Measurements from ENCODE around the gene EPOP.
"Not testable (repeated sequence)": the region's sequence is repeated elsewhere in the genome, so short reads cannot be mapped to it uniquely, and the experiment has no call there.

GRCh38 chr17:38624782-38625355, 49.9 kb downstream of the EPOP start:
- TF ChIP-seq TEAD4 (CRISPR knock-in tag; IDR thresholded peaks at IDR 0.05); CREB1 (CRISPR knock-in tag; IDR thresholded peaks at IDR 0.05); ZBTB43 (CRISPR knock-in tag; IDR thresholded peaks at IDR 0.05); OVOL2 (CRISPR knock-in tag; IDR thresholded peaks at IDR 0.05; ENCODE audit: borderline replicate concordance); CREM (CRISPR knock-in tag; IDR thresholded peaks at IDR 0.05); ZBTB21 (CRISPR knock-in tag; IDR thresholded peaks at IDR 0.05; ENCODE audit: borderline replicate concordance): not testable (repeated sequence)
- TF ChIP-seq, protein P1, sequence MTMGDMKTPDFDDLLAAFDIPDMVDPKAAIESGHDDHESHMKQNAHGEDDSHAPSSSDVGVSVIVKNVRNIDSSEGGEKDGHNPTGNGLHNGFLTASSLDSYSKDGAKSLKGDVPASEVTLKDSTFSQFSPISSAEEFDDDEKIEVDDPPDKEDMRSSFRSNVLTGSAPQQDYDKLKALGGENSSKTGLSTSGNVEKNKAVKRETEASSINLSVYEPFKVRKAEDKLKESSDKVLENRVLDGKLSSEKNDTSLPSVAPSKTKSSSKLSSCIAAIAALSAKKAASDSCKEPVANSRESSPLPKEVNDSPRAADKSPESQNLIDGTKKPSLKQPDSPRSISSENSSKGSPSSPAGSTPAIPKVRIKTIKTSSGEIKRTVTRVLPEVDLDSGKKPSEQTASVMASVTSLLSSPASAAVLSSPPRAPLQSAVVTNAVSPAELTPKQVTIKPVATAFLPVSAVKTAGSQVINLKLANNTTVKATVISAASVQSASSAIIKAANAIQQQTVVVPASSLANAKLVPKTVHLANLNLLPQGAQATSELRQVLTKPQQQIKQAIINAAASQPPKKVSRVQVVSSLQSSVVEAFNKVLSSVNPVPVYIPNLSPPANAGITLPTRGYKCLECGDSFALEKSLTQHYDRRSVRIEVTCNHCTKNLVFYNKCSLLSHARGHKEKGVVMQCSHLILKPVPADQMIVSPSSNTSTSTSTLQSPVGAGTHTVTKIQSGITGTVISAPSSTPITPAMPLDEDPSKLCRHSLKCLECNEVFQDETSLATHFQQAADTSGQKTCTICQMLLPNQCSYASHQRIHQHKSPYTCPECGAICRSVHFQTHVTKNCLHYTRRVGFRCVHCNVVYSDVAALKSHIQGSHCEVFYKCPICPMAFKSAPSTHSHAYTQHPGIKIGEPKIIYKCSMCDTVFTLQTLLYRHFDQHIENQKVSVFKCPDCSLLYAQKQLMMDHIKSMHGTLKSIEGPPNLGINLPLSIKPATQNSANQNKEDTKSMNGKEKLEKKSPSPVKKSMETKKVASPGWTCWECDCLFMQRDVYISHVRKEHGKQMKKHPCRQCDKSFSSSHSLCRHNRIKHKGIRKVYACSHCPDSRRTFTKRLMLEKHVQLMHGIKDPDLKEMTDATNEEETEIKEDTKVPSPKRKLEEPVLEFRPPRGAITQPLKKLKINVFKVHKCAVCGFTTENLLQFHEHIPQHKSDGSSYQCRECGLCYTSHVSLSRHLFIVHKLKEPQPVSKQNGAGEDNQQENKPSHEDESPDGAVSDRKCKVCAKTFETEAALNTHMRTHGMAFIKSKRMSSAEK (CRISPR knock-in tag; IDR thresholded peaks at IDR 0.05; ENCODE audit: borderline replicate concordance), result not testable (repeated sequence)
- TF ChIP-seq, protein P2, sequence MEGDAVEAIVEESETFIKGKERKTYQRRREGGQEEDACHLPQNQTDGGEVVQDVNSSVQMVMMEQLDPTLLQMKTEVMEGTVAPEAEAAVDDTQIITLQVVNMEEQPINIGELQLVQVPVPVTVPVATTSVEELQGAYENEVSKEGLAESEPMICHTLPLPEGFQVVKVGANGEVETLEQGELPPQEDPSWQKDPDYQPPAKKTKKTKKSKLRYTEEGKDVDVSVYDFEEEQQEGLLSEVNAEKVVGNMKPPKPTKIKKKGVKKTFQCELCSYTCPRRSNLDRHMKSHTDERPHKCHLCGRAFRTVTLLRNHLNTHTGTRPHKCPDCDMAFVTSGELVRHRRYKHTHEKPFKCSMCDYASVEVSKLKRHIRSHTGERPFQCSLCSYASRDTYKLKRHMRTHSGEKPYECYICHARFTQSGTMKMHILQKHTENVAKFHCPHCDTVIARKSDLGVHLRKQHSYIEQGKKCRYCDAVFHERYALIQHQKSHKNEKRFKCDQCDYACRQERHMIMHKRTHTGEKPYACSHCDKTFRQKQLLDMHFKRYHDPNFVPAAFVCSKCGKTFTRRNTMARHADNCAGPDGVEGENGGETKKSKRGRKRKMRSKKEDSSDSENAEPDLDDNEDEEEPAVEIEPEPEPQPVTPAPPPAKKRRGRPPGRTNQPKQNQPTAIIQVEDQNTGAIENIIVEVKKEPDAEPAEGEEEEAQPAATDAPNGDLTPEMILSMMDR (IDR thresholded peaks at IDR 0.05), result not testable (repeated sequence)
- TF ChIP-seq, protein P3, sequence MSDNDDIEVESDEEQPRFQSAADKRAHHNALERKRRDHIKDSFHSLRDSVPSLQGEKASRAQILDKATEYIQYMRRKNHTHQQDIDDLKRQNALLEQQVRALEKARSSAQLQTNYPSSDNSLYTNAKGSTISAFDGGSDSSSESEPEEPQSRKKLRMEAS (CRISPR knock-in tag; IDR thresholded peaks at IDR 0.05), result not testable (repeated sequence)
- TF ChIP-seq, protein P4, sequence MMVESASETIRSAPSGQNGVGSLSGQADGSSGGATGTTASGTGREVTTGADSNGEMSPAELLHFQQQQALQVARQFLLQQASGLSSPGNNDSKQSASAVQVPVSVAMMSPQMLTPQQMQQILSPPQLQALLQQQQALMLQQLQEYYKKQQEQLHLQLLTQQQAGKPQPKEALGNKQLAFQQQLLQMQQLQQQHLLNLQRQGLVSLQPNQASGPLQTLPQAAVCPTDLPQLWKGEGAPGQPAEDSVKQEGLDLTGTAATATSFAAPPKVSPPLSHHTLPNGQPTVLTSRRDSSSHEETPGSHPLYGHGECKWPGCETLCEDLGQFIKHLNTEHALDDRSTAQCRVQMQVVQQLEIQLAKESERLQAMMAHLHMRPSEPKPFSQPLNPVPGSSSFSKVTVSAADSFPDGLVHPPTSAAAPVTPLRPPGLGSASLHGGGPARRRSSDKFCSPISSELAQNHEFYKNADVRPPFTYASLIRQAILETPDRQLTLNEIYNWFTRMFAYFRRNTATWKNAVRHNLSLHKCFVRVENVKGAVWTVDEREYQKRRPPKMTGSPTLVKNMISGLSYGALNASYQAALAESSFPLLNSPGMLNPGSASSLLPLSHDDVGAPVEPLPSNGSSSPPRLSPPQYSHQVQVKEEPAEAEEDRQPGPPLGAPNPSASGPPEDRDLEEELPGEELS (CRISPR knock-in tag; IDR thresholded peaks at IDR 0.05), result not testable (repeated sequence)
- TF ChIP-seq, protein P5, sequence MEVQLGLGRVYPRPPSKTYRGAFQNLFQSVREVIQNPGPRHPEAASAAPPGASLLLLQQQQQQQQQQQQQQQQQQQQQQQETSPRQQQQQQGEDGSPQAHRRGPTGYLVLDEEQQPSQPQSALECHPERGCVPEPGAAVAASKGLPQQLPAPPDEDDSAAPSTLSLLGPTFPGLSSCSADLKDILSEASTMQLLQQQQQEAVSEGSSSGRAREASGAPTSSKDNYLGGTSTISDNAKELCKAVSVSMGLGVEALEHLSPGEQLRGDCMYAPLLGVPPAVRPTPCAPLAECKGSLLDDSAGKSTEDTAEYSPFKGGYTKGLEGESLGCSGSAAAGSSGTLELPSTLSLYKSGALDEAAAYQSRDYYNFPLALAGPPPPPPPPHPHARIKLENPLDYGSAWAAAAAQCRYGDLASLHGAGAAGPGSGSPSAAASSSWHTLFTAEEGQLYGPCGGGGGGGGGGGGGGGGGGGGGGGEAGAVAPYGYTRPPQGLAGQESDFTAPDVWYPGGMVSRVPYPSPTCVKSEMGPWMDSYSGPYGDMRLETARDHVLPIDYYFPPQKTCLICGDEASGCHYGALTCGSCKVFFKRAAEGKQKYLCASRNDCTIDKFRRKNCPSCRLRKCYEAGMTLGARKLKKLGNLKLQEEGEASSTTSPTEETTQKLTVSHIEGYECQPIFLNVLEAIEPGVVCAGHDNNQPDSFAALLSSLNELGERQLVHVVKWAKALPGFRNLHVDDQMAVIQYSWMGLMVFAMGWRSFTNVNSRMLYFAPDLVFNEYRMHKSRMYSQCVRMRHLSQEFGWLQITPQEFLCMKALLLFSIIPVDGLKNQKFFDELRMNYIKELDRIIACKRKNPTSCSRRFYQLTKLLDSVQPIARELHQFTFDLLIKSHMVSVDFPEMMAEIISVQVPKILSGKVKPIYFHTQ (CRISPR knock-in tag; IDR thresholded peaks at IDR 0.05), result not testable (repeated sequence)
- TF ChIP-seq ZNF121 (CRISPR knock-in tag; IDR thresholded peaks at IDR 0.05), result peak; percentile 87
- TF ChIP-seq, protein P6, sequence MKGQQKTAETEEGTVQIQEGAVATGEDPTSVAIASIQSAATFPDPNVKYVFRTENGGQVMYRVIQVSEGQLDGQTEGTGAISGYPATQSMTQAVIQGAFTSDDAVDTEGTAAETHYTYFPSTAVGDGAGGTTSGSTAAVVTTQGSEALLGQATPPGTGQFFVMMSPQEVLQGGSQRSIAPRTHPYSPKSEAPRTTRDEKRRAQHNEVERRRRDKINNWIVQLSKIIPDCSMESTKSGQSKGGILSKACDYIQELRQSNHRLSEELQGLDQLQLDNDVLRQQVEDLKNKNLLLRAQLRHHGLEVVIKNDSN (CRISPR knock-in tag; IDR thresholded peaks at IDR 0.05), result not testable (repeated sequence)
